Thoracic aorta (tissue), 2 donors: Measurements from ENCODE around the gene IPPK. TPM values are rescaled to one million over a fixed set of nuclear protein-coding genes. Genes with fewer than 3 reads are reported as not detected.

Source experiments
- ATAC-seq: fragments of 150-250 bp; one replicate; pipeline ENCODE4 v1.8.0; 2017; ENCODE audit warnings: low read depth; ENCODE audit not compliant: insufficient number of reproducible peaks, low FRiP score
- DNase-seq: peaks from one replicate; pipeline ENCODE4 v3.0.0-alpha.2; 2020; ENCODE audit warnings: low spot score
- H3K27ac ChIP-seq, 2 donors: fragments of 200-600 bp; sonication (generic); 1 replicate in 1 of 2; 2 replicates in 1 of 2; pipeline ENCODE4 v1.5.1; 2016; ENCODE audit warnings: mild to moderate bottlenecking in 2 of 2, moderate library complexity in 2 of 2
- H3K27me3 ChIP-seq: fragments of 200-600 bp; sonication (generic); replicated peaks from 2 replicates; pipeline ENCODE4 v1.6.0; 2016; ENCODE audit warnings: mild to moderate bottlenecking; ENCODE audit not compliant: insufficient read depth
- H3K36me3 ChIP-seq: fragments of 200-600 bp; sonication (generic); one replicate; pipeline ENCODE4 v1.5.1; 2016
- H3K4me1 ChIP-seq, 2 donors: fragments of 200-600 bp; sonication (generic); 1 replicate in 1 of 2; 2 replicates in 1 of 2; pipeline versions ENCODE4 v1.5.1 to v1.6.0; 2016; ENCODE audit warnings: low read depth in 2 of 2, mild to moderate bottlenecking in 1 of 2; ENCODE audit not compliant: control insufficient read depth in 1 of 2
- H3K4me3 ChIP-seq: fragments of 200-600 bp; sonication (generic); 2 replicates; pipeline ENCODE4 v1.5.1; 2016; ENCODE audit warnings: mild to moderate bottlenecking
- H3K9me3 ChIP-seq: fragments of 200-600 bp; sonication (generic); 2 replicates; pipeline ENCODE4 v1.5.1; 2016
- CTCF ChIP-seq: fragments of 200-600 bp; sonication (generic); IDR thresholded peaks from one replicate; pipeline ENCODE4 v1.5.1; 2019; ENCODE audit warnings: antibody characterized with exemption
- total RNA-seq, 2 donors: library from RNA; depleted of rRNA; stranded (reverse); fragments of >200 nt; gene quantifications; one replicate each; pipeline versions ENCODE4 v1.1.0 to v1.2.3, GENCODE V29; 2016

IPPK gene
- total RNA-seq, 2 donors from 2014 or later, result 6.9 to 11.7 TPM

GRCh38 chr9:92637886-92638620 is 31.9 kb downstream of the IPPK start:
- DNase-seq (no peak), ATAC-seq (no peak)
- Histone ChIP-seq H3K36me3 (peaks cover 28% of the 10 kb centered on the region), H3K27me3 (no peaks in the 10 kb centered on the region), H3K9me3 (no peaks in the 10 kb centered on the region), H3K4me1 (peaks cover 3 to 15% of the 10 kb centered on the region in 2 donors), H3K4me3 (no peak overlapping the region), H3K27ac (no peak overlapping the region)
- no peak for TF ChIP-seq CTCF

GRCh38 chr9:92637326-92637725 is 32.6 kb downstream of the IPPK start:
- H3K9me3 ChIP-seq, result no peaks in the 10 kb centered on the region
- H3K27me3 ChIP-seq, result no peaks in the 10 kb centered on the region
- DNase-seq, result no peak
- no peak overlapping the region for H3K4me3 ChIP-seq
- no peak overlapping the region for H3K27ac ChIP-seq
- peaks cover 3 to 22% of the 10 kb centered on the region in 2 donors for H3K4me1 ChIP-seq
- no peak for ATAC-seq
- H3K36me3 ChIP-seq, result peaks cover 25% of the 10 kb centered on the region
- no peak for TF ChIP-seq CTCF

GRCh38 chr9:92636627-92637026 is 33.3 kb downstream of the IPPK start:
- Histone ChIP-seq H3K4me3 (no peak overlapping the region), H3K27ac (no peak overlapping the region), H3K9me3 (no peaks in the 10 kb centered on the region), H3K4me1 (peaks cover 3 to 29% of the 10 kb centered on the region in 2 donors), H3K36me3 (peaks cover 22% of the 10 kb centered on the region), H3K27me3 (no peaks in the 10 kb centered on the region)
- ATAC-seq, result no peak
- DNase-seq, result no peak
- TF ChIP-seq CTCF, result no peak

- no peak for TF ChIP-seq CTCF
- Histone ChIP-seq H3K27me3 (no peaks in the 10 kb centered on the region), H3K36me3 (peaks cover 19% of the 10 kb centered on the region), H3K4me1 (peaks cover 3 to 32% of the 10 kb centered on the region in 2 donors), H3K9me3 (no peaks in the 10 kb centered on the region), H3K4me3 (no peak overlapping the region), H3K27ac (no peak overlapping the region)
- DNase-seq, result no peak
- no peak for ATAC-seq
Measured at GRCh38 chr9:92635760-92636159, 34.2 kb downstream of the IPPK start.

GRCh38 chr9:92634712-92635605 is 35.0 kb downstream of the IPPK start:
- DNase-seq (no peak), ATAC-seq (peak; percentile 46)
- no peaks in the 10 kb centered on the region for H3K9me3 ChIP-seq
- peak; percentile 95 for TF ChIP-seq CTCF
- no peaks in the 10 kb centered on the region for H3K27me3 ChIP-seq
- peak overlapping the region; percentile 24 for H3K4me3 ChIP-seq
- peaks cover 19% of the 10 kb centered on the region for H3K36me3 ChIP-seq
- H3K27ac ChIP-seq, result peak overlapping the region; percentile 15 to 51
- peaks cover 3 to 32% of the 10 kb centered on the region in 2 donors for H3K4me1 ChIP-seq
